HG03139 (cell line): ENCODE results near the gene PLEKHG7.

ENCODE experiments used
- ATAC-seq: cut with Tn5 transposase; IDR thresholded peaks from one replicate; pipeline ENCODE4 v1.9.1; 2021; ENCODE audit not compliant: unreplicated experiment

PLEKHG7 gene

GRCh38 chr12:92707926-92708325, 5.1 kb downstream of the PLEKHG7 start:
- no peak for ATAC-seq

GRCh38 chr12:92715625-92716024, 12.8 kb downstream of the PLEKHG7 start:
- no peak for ATAC-seq

GRCh38 chr12:92717202-92717601, 14.4 kb downstream of the PLEKHG7 start:
- ATAC-seq = no peak

- ATAC-seq = no peak
Measured at GRCh38 chr12:92718483-92718990, 15.7 kb downstream of the PLEKHG7 start.

GRCh38 chr12:92719674-92720073, 16.9 kb downstream of the PLEKHG7 start:
- ATAC-seq = no peak

GRCh38 chr12:92721130-92721529, 18.3 kb downstream of the PLEKHG7 start:
- no peak for ATAC-seq

GRCh38 chr12:92721656-92722055, 18.9 kb downstream of the PLEKHG7 start:
- ATAC-seq = no peak

- ATAC-seq = no peak
Measured at GRCh38 chr12:92722897-92723296, 20.1 kb downstream of the PLEKHG7 start.

GRCh38 chr12:92726850-92727249, 24.1 kb downstream of the PLEKHG7 start:
- ATAC-seq = no peak

GRCh38 chr12:92729773-92730305, 27.1 kb downstream of the PLEKHG7 start:
- ATAC-seq = no peak

- no peak for ATAC-seq
Measured at GRCh38 chr12:92730758-92731157, 28.0 kb downstream of the PLEKHG7 start.

- ATAC-seq = no peak
Measured at GRCh38 chr12:92732216-92732615, 29.4 kb downstream of the PLEKHG7 start.

- ATAC-seq = no peak
Measured at GRCh38 chr12:92732716-92733115, 29.9 kb downstream of the PLEKHG7 start.

- no peak for ATAC-seq
Measured at GRCh38 chr12:92733181-92733580, 30.4 kb downstream of the PLEKHG7 start.

GRCh38 chr12:92733661-92734060, 30.9 kb downstream of the PLEKHG7 start:
- no peak for ATAC-seq

GRCh38 chr12:92735131-92735721, 32.4 kb downstream of the PLEKHG7 start:
- ATAC-seq = no peak

GRCh38 chr12:92736605-92737004, 33.8 kb downstream of the PLEKHG7 start:
- no peak for ATAC-seq

GRCh38 chr12:92737855-92738850, 35.4 kb downstream of the PLEKHG7 start:
- no peak for ATAC-seq

- no peak for ATAC-seq
Measured at GRCh38 chr12:92739113-92739512, 36.3 kb downstream of the PLEKHG7 start.

- no peak for ATAC-seq
Measured at GRCh38 chr12:92740411-92740810, 37.6 kb downstream of the PLEKHG7 start.

- ATAC-seq = no peak
Measured at GRCh38 chr12:92743026-92743425, 40.2 kb downstream of the PLEKHG7 start.
